Measurements from ENCODE around the gene BTBD6. TPM values are rescaled to one million over a fixed set of nuclear protein-coding genes. Genes with fewer than 3 reads are reported as not detected.

Gene BTBD6
- total and polyA plus RNA-seq, 8 donors = 32.7 to 52.6 (median 41.2) TPM

DNA sequence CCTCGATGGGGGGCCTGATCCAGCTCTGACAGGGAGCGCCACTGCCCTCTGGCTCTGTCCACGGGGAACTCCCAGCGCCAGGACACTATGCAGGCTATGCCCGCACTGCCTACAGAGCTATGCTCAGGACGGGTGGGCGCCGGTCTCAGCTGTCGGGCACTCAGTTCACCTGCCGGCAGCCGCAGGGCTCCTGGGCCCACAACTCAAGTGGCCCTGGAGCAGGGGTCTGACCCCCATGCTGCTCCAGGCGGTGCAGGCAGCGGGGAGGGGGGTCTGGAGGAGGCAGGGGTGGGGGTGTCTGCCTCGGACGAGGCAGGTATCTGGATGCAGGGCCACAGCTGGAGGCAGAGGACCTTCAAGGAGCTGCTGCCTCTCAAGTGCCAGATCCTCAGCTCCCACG lies 38.7 kb upstream of the BTBD6 start:
- ATAC-seq (no peak), DNase-seq (no peak)
- intact Hi-C loops (cut with DNase I) = loop anchor here in 1 of 2 donors (10.0 kb wide), 1 partner anchor 55 kb away; no protein-coding TSS in a partner anchor
- Histone ChIP-seq H3K4me3 (no peak overlapping the region), H3K36me3 (peaks cover 0 to 54% of the 10 kb centered on the region in 2 donors), H3K4me1 (peaks cover 4 to 10% of the 10 kb centered on the region in 2 donors), H3K27me3 (no peaks in the 10 kb centered on the region), H3K27ac (no peak overlapping the region), H3K9me3 (no peaks in the 10 kb centered on the region)
- TF ChIP-seq CTCF (IDR thresholded peaks at IDR 0.05) = no peak

DNA sequence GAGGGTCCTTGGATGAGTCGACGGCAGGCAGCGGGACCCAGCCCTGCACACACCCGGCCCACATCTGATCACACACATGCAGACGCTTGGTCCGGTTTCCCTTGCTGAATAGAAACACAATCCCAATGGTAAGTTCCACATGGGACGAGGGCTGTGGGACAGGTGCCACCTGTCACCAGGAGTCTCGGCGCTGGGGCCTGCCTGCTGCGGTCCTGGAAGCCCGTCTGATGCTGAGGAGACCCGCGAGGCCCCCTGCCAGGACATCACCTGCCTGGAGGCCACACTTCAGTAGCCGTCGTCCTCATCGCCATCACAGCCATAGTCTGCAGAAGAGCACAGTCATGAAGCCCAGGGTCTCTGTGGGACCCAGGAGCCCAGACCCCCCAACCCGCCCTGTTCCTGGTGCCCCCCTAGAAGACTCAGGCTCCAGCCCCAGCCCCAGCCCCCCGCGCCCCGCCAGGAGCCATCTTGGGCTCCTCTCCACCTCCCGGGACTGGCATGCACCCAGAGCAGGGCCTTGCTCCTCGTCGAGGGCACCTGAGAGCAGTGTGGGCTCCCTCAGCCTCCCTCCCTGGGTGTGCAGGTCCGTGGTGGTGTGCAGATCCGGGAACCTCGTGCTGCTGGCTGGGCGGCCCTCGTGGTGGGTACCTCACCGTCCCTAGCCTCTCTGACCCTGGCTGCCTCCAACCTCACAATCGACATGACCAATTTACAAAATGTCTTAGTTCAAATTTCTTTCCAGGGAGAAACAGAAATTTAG lies 37.9 kb upstream of the BTBD6 start:
- DNase-seq (no peak), ATAC-seq (no peak)
- peaks cover 0 to 56% of the 10 kb centered on the region in 2 donors for H3K36me3 ChIP-seq
- peaks cover 1 to 4% of the 10 kb centered on the region in 2 donors for H3K4me1 ChIP-seq
- no peak for TF ChIP-seq CTCF (IDR thresholded peaks at IDR 0.05)
- intact Hi-C loops (cut with DNase I) = loop anchor here in 1 of 2 donors (10.0 kb wide), 1 partner anchor 54 kb away; no protein-coding TSS in a partner anchor
- H3K27ac ChIP-seq = no peak overlapping the region
- H3K4me3 ChIP-seq = no peak overlapping the region
- no peaks in the 10 kb centered on the region for H3K9me3 ChIP-seq
- H3K27me3 ChIP-seq = no peaks in the 10 kb centered on the region

- Histone ChIP-seq H3K4me1 (no peaks in the 10 kb centered on the region), H3K36me3 (peaks cover 0 to 56% of the 10 kb centered on the region in 2 donors), H3K27me3 (no peaks in the 10 kb centered on the region), H3K4me3 (no peak overlapping the region), H3K27ac (no peak overlapping the region), H3K9me3 (no peaks in the 10 kb centered on the region)
- no peak for TF ChIP-seq CTCF (IDR thresholded peaks at IDR 0.05)
- DNase-seq (no peak), ATAC-seq (no peak)
- intact Hi-C loops (cut with DNase I) = loop anchor here in 1 of 2 donors (10.0 kb wide), 1 partner anchor 54 kb away; no protein-coding TSS in a partner anchor
Measured at GRCh38 chr14:105211086-105211757, 37.1 kb upstream of the BTBD6 start.

GRCh38 chr14:105211758-105212089 lies 36.6 kb upstream of the BTBD6 start:
- DNase-seq (no peak), ATAC-seq (no peak)
- TF ChIP-seq CTCF (IDR thresholded peaks at IDR 0.05) = no peak
- H3K27ac ChIP-seq = no peak overlapping the region
- intact Hi-C loops (cut with DNase I) = loop anchor here in 1 of 2 donors (10.0 kb wide), 1 partner anchor 53 kb away; no protein-coding TSS in a partner anchor
- H3K36me3 ChIP-seq = peaks cover 0 to 60% of the 10 kb centered on the region in 2 donors
- H3K4me3 ChIP-seq = no peak overlapping the region
- H3K27me3 ChIP-seq = no peaks in the 10 kb centered on the region
- H3K4me1 ChIP-seq = no peaks in the 10 kb centered on the region
- no peaks in the 10 kb centered on the region for H3K9me3 ChIP-seq

Measured in left lung (tissue), 10 donors.